ENCODE data around the gene DENND2C. TPM values are rescaled to one million over a fixed set of nuclear protein-coding genes. Genes with fewer than 3 reads are reported as not detected.
A peak's percentile ranks its signal among the peaks of the same experiment; 100 is the strongest.

DENND2C gene
- total RNA-seq, 2 donors from 2014 or later = 2.0 to 6.0 TPM

GRCh38 chr1:114668784-114669561 lies 876 bp downstream of the DENND2C start:
- Histone ChIP-seq H3K4me3 (peak overlapping the region; percentile 83), H3K27me3 (replicated peaks; ENCODE audit: insufficient read depth) (no peaks in the 10 kb centered on the region), H3K36me3 (no peaks in the 10 kb centered on the region), H3K4me1 (ENCODE audit: control insufficient read depth in 1 of 2, low read depth in 2 of 2) (no peaks in the 10 kb centered on the region), H3K9me3 (no peaks in the 10 kb centered on the region), H3K27ac (peak overlapping the region in 1 of 2 donors; percentile 80)
- DNase-seq (ENCODE audit: low spot score) = no peak
- no peak for ATAC-seq (ENCODE audit: insufficient number of reproducible peaks, low FRiP score, low read depth)
- TF ChIP-seq, protein P1, sequence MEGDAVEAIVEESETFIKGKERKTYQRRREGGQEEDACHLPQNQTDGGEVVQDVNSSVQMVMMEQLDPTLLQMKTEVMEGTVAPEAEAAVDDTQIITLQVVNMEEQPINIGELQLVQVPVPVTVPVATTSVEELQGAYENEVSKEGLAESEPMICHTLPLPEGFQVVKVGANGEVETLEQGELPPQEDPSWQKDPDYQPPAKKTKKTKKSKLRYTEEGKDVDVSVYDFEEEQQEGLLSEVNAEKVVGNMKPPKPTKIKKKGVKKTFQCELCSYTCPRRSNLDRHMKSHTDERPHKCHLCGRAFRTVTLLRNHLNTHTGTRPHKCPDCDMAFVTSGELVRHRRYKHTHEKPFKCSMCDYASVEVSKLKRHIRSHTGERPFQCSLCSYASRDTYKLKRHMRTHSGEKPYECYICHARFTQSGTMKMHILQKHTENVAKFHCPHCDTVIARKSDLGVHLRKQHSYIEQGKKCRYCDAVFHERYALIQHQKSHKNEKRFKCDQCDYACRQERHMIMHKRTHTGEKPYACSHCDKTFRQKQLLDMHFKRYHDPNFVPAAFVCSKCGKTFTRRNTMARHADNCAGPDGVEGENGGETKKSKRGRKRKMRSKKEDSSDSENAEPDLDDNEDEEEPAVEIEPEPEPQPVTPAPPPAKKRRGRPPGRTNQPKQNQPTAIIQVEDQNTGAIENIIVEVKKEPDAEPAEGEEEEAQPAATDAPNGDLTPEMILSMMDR (IDR thresholded peaks at IDR 0.05) = no peak

DNA sequence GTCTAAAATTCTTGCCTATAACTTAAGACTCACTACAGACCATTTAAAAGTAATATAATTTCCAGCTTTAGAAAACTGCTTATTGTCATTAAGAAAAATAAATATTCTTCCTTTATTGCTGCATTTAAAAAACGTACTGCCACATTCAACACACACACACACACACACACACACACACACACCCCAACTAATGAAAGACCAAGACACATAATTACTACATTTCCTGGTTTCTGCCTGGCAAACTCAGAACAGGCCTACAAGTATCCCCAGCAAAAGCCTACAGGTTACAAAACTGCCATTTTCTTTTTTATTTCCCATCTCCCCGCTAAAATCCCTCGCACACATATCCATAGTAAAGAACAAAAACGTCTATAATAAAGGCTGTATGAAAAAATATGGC lies 1.5 kb downstream of the DENND2C start:
- no peak for DNase-seq (ENCODE audit: low spot score)
- no peaks in the 10 kb centered on the region for H3K4me1 ChIP-seq (ENCODE audit: control insufficient read depth in 1 of 2, low read depth in 2 of 2)
- no peak overlapping the region for H3K4me3 ChIP-seq
- no peak overlapping the region for H3K27ac ChIP-seq
- no peaks in the 10 kb centered on the region for H3K36me3 ChIP-seq
- H3K9me3 ChIP-seq = no peaks in the 10 kb centered on the region
- no peaks in the 10 kb centered on the region for H3K27me3 ChIP-seq (replicated peaks; ENCODE audit: insufficient read depth)
- ATAC-seq (ENCODE audit: insufficient number of reproducible peaks, low FRiP score, low read depth) = no peak
- TF ChIP-seq, protein P1 (IDR thresholded peaks at IDR 0.05) = no peak

DNA sequence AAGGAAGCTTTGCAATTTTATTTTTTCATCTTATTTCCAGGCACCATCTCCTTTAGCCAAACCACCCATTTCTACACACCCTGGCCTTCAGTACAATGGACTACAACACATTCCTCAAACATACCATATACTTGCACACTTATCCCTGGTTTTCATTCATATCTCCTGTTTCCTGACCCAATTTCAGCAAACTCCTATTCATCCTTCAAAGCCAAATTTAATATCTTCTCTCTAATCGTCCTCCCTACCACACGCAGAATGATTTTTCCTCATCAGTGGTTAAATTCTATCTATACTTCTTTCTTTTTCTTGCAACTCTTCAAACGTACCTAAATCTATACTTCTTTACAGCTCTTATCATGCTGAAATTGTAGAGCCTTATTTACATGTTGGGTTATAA lies 2.9 kb downstream of the DENND2C start:
- TF ChIP-seq, protein P1 (IDR thresholded peaks at IDR 0.05) = no peak
- no peak for DNase-seq (ENCODE audit: low spot score)
- H3K36me3 ChIP-seq = no peaks in the 10 kb centered on the region
- no peaks in the 10 kb centered on the region for H3K4me1 ChIP-seq (ENCODE audit: control insufficient read depth in 1 of 2, low read depth in 2 of 2)
- H3K9me3 ChIP-seq = no peaks in the 10 kb centered on the region
- H3K27me3 ChIP-seq (replicated peaks; ENCODE audit: insufficient read depth) = no peaks in the 10 kb centered on the region
- no peak for ATAC-seq (ENCODE audit: insufficient number of reproducible peaks, low FRiP score, low read depth)
- no peak overlapping the region for H3K4me3 ChIP-seq
- no peak overlapping the region for H3K27ac ChIP-seq

- TF ChIP-seq, protein P1 (IDR thresholded peaks at IDR 0.05) = no peak
- H3K4me1 ChIP-seq (ENCODE audit: control insufficient read depth in 1 of 2, low read depth in 2 of 2) = no peaks in the 10 kb centered on the region
- no peaks in the 10 kb centered on the region for H3K9me3 ChIP-seq
- no peaks in the 10 kb centered on the region for H3K27me3 ChIP-seq (replicated peaks; ENCODE audit: insufficient read depth)
- no peaks in the 10 kb centered on the region for H3K36me3 ChIP-seq
- no peak for ATAC-seq (ENCODE audit: insufficient number of reproducible peaks, low FRiP score, low read depth)
- H3K27ac ChIP-seq = no peak overlapping the region
- no peak for DNase-seq (ENCODE audit: low spot score)
- H3K4me3 ChIP-seq = no peak overlapping the region
Measured at GRCh38 chr1:114660238-114660637, 9.6 kb downstream of the DENND2C start.

- ATAC-seq (ENCODE audit: insufficient number of reproducible peaks, low FRiP score, low read depth) (no peak), DNase-seq (ENCODE audit: low spot score) (no peak)
- TF ChIP-seq, protein P1 (IDR thresholded peaks at IDR 0.05) = no peak
- H3K27ac ChIP-seq = no peak overlapping the region
- no peak overlapping the region for H3K4me3 ChIP-seq
- H3K36me3 ChIP-seq = no peaks in the 10 kb centered on the region
- no peaks in the 10 kb centered on the region for H3K4me1 ChIP-seq (ENCODE audit: control insufficient read depth in 1 of 2, low read depth in 2 of 2)
- H3K27me3 ChIP-seq (replicated peaks; ENCODE audit: insufficient read depth) = no peaks in the 10 kb centered on the region
- H3K9me3 ChIP-seq = no peaks in the 10 kb centered on the region
Measured at GRCh38 chr1:114651893-114652292, 18.0 kb downstream of the DENND2C start.

Measured in thoracic aorta (tissue), 2 donors.